Lower leg skin (tissue), 3 donors: ENCODE results near the gene CRYL1.

Experiments used
- CTCF ChIP-seq, 3 donors: fragments of 450-650 bp; IDR thresholded peaks; one replicate each; pipeline ENCODE4 v1.5.1; 2016; ENCODE audit warnings: antibody characterized with exemption in 3 of 3, mild to moderate bottlenecking in 3 of 3, moderate library complexity in 2 of 3
- POLR2A ChIP-seq, 2 donors: fragments of 450-650 bp; IDR thresholded peaks; one replicate each; pipeline ENCODE4 v1.6.1; 2016 to 2017; ENCODE audit warnings: antibody characterized with exemption in 2 of 2, mild to moderate bottlenecking in 1 of 2, moderate library complexity in 1 of 2

GRCh38 chr13:20408181-20408580, 117.5 kb downstream of the CRYL1 start:
- TF ChIP-seq CTCF (IDR thresholded peaks at IDR 0.05) (no peak), POLR2A (IDR thresholded peaks at IDR 0.05) (no peak)
